GM21737 (cell line): ENCODE results near the gene SMCO4.

Experiments
- ATAC-seq: cut with Tn5 transposase; IDR thresholded peaks from one replicate; pipeline ENCODE4 v1.9.1; 2021; ENCODE audit warnings: mild to moderate bottlenecking, moderate library complexity; ENCODE audit not compliant: unreplicated experiment

The SMCO4 gene

GRCh38 chr11:93529707-93530467, 13.3 kb downstream of the SMCO4 start:
- ATAC-seq: no peak

- ATAC-seq: no peak
These were observed 14.2 kb downstream of the SMCO4 start for GRCh38 chr11:93528757-93529645.

GRCh38 chr11:93528252-93528651, 14.9 kb downstream of the SMCO4 start:
- ATAC-seq: no peak

- ATAC-seq: no peak
These were observed 16.3 kb downstream of the SMCO4 start for GRCh38 chr11:93526641-93527583.

GRCh38 chr11:93526346-93526633, 16.9 kb downstream of the SMCO4 start:
- no peak for ATAC-seq

GRCh38 chr11:93525601-93526345, 17.4 kb downstream of the SMCO4 start:
- ATAC-seq: no peak

GRCh38 chr11:93524858-93525257, 18.3 kb downstream of the SMCO4 start:
- no peak for ATAC-seq

- ATAC-seq: peak; percentile 38
These were observed 19.0 kb downstream of the SMCO4 start for GRCh38 chr11:93524173-93524536.

- ATAC-seq: no peak
These were observed 22.3 kb downstream of the SMCO4 start for GRCh38 chr11:93520726-93521509.

GRCh38 chr11:93519179-93519578, 24.0 kb downstream of the SMCO4 start:
- ATAC-seq: no peak

GRCh38 chr11:93518081-93518480, 25.1 kb downstream of the SMCO4 start:
- ATAC-seq: no peak

GRCh38 chr11:93517611-93518010, 25.6 kb downstream of the SMCO4 start:
- ATAC-seq: no peak

- no peak for ATAC-seq
These were observed 26.1 kb downstream of the SMCO4 start for GRCh38 chr11:93517041-93517440.

- no peak for ATAC-seq
These were observed 27.7 kb downstream of the SMCO4 start for GRCh38 chr11:93515441-93516025.

GRCh38 chr11:93514712-93515111, 28.5 kb downstream of the SMCO4 start:
- no peak for ATAC-seq

GRCh38 chr11:93513772-93514171, 29.4 kb downstream of the SMCO4 start:
- no peak for ATAC-seq

GRCh38 chr11:93512949-93513667, 30.1 kb downstream of the SMCO4 start:
- peak; percentile 77 for ATAC-seq

- peak; percentile 63 for ATAC-seq
These were observed 31.1 kb downstream of the SMCO4 start for GRCh38 chr11:93512073-93512475.
